Measurements from ENCODE around the gene CCDC66.
"Not testable (repeated sequence)": the region's sequence is repeated elsewhere in the genome, so short reads cannot be mapped to it uniquely, and the experiment has no call there.

The CCDC66 gene

GRCh38 chr3:56556908-56557830 lies at the start of gene CCDC66:
Gene CCDC66 (plus strand): TSS chr3:56557175. CDS start chr3:56557243, 68 bp downstream.
- peak; percentile 88 for DNase-seq (ENCODE audit: low read depth)

DNA sequence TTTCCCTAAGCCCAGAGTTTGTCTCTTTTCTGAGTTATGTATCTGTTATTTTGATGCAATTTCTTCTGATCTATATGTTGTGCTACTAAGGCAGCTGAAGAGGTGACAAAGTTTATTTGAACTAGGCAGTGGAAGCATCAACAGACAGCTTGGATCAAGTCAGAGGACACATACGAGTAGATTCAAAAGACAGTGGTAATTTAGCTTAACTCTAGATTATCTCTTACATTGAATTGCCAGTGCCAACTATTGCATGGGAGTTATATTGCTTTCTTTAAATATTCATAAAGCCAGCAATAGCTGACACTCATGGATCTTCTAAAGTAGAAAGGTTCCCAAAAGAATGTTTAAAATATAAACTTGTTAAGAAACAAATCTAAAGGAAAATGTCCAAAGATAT lies 37.3 kb upstream of the CCDC66 start:
- no peak for DNase-seq (ENCODE audit: low read depth)

DNA sequence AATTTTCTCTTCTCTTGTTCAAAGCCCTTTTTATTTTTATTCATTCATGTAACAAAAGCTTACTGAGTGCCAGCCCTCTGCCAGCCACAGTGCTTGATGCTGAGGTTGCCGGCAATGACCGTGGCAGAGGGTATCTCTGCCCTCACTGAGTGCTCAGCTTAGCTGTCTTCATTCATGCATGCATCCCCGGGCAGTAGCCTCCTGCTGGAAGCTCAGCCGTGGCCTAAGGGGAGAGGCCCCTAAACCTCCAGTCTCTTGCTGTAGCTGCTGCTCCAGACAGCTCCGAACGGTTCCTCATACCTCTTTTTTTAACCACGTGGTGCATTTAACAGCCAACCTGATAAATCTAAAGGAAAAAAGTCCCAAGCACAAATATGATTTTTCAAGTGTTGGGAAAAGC lies 34.6 kb upstream of the CCDC66 start:
- no peak for DNase-seq (ENCODE audit: low read depth)

- DNase-seq (ENCODE audit: low read depth) = no peak
Observed at GRCh38 chr3:56525291-56525690, 31.7 kb upstream of the CCDC66 start.

- DNase-seq (ENCODE audit: low read depth) = no peak
Observed at GRCh38 chr3:56536735-56537134, 20.2 kb upstream of the CCDC66 start.

DNA sequence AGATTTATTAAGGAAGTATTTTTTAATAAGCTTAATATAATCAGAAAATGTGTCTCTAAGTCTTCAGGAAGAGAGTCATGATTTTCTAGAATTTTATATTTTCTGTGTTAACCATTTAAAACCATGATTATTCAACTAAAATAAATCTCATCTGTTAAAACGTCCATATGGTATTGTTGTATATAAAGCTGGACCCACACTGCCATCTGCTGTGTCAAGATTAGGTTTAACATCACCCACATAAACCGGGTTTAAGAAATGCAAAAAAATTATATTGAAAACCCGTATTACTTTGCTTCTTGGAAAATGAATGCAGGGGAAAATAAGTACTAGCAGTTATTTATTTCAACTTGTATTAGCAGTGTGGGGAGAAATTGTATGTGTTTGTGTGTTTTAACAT lies 9.5 kb upstream of the CCDC66 start:
- no peak for DNase-seq (ENCODE audit: low read depth)

DNA sequence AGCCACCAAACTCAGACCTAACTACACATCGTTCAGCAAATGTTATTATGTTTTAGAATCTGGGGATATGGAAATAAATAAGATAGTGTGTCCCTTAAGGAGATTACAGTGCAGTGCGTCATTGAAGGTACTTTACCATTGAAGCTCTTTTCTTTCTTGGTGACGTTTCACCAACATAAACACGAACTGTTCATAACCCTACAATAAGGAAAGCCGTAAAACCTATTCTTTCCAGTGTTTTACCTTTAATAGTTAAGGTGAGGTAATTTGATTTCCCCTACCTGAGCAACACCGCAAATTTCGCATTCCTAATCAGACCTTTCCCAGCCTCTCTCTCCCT lies 826 bp downstream of the CCDC66 start:
- no peak for DNase-seq (ENCODE audit: low read depth)

- no peak for DNase-seq (ENCODE audit: low read depth)
Observed at GRCh38 chr3:56573501-56573900, 16.5 kb downstream of the CCDC66 start.

GRCh38 chr3:56581941-56582340 lies 25.0 kb downstream of the CCDC66 start:
- DNase-seq (ENCODE audit: low read depth) = not testable (repeated sequence)

- DNase-seq (ENCODE audit: low read depth) = not testable (repeated sequence)
Observed at GRCh38 chr3:56584275-56584674, 27.3 kb downstream of the CCDC66 start.

DNA sequence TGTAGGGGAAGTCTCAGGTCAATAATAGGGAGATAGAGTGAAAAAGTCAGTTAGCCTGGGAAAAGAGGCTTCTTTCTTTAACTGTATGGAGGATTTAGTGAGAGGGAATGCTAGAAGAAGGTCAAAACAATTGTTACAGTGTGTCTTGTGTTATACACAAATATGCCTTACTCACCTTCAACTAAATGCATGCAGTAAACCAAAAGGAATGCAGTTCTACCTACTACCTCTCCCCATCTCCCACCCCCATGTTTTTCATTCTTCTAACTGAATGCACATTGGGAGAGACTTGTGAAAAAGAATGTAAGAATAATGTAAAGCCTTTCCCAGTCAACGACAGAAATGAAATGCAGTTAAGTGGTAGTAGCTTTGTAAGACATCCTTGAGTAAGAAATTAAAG lies 33.8 kb downstream of the CCDC66 start:
- DNase-seq (ENCODE audit: low read depth) = no peak

DNA sequence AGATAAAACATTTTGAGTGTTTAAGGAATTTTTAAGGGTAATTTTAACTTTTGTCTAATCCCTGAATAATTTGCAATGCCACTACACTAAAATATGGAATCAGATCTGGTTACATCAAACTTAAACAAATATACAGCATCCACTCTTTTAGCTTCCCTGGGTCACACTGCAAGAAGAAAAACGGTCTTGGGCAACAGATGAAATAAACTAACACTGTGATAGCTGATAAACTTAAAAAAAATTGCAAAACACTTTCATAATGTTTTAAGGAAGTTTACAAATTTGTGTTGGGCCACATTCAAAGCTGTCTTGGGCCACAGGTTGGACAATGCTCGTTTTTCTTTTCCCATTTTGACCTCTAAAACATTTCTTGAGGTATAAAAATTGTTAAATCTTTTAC lies 34.3 kb downstream of the CCDC66 start:
- DNase-seq (ENCODE audit: low read depth) = no peak

DNA sequence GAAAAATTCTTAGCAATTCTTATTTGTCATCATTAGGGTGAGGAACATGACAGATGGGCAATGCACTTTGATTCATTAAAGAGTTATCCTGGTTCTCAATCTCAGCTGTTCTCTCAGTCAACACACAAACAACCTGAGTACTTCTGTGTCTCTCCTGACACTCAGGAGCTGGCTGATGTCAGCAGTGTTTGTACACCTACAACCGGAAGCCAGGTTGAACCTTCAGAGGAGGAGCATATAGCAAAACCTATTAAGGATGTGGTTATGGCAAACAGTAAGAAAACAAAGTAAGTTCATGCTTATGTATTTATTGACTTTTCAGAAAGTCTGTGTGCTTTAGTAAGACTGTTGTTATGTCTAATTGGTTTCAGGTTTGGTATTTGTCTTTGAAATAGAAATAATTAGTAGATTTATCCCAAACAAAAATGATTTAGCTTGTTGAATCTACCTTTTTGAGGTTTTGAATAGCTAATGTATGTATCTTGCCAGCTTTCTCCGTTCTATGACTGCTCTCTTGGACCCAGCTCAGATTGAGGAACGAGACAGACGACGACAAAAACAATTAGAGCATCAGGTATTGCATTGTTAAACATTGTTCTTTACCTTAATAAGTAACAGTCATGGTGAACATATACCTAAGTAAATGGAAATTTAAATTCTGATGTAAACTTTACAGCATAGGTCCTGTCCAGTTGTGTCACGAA lies 36.6 kb downstream of the CCDC66 start:
- no peak for DNase-seq (ENCODE audit: low read depth)

- DNase-seq (ENCODE audit: low read depth) = no peak
Observed at GRCh38 chr3:56595975-56596840, 39.2 kb downstream of the CCDC66 start.

- not testable (repeated sequence) for DNase-seq (ENCODE audit: low read depth)
Observed at GRCh38 chr3:56608479-56608878, 51.5 kb downstream of the CCDC66 start.

DNA sequence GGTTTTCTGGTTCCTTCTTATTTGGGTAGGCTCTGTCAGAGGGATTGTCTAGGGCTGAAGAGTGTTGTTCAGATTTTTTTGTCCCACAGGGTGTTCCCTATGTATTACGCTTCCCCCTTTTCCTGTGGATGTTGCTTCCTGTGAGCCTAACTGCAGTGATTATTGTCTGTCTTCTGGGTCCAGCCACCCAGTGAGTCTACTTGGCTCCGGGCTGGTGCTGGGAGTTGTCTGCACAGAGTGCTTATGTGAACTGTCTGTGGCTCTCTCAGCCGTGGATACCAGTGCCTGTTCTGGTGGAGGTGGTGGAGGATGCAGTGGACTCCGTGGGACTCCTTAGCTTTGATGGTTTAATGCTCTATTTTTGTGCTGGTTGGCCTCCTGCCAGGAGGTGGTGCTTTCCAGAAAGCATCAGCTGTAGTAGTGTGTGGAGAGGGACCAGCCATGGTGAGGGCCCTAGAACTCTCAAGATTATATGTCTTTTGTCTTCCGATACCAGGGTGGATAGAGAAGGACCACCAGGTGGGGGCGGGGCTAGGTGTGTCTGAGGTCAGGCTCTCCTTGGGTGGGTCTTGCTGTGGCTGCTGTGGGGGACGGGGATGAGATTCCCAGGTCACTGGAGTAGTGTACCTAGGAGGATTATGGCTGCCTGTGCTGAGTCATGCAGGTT lies 53.8 kb downstream of the CCDC66 start:
- DNase-seq (ENCODE audit: low read depth) = no peak

- no peak for DNase-seq (ENCODE audit: low read depth)
Observed at GRCh38 chr3:56611364-56611763, 54.4 kb downstream of the CCDC66 start.

GRCh38 chr3:56612146-56612545 lies 55.2 kb downstream of the CCDC66 start:
- DNase-seq (ENCODE audit: low read depth) = no peak

DNA sequence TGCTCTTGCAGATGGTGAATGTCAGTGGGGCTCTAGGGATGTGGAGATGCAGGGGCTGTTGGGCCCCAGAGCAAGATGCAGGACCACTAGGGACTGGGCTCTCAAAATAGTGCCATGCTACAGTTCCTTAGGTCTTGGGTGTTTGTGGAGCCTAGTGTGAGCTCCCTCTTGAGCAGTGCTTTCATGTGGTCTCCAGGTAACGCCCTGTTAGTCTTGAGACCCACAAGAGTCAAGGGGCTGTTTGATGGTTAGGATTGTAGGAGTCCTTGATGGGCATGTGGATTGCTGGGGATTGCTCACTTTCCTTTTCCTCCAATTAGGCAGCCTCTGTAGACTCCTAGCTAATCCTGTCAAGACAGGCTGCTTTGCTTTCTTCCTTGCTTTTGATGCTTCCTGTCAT lies 56.0 kb downstream of the CCDC66 start:
- no peak for DNase-seq (ENCODE audit: low read depth)

GRCh38 chr3:56616478-56617006 lies 59.6 kb downstream of the CCDC66 start:
- DNase-seq (ENCODE audit: low read depth) = no peak

DNA sequence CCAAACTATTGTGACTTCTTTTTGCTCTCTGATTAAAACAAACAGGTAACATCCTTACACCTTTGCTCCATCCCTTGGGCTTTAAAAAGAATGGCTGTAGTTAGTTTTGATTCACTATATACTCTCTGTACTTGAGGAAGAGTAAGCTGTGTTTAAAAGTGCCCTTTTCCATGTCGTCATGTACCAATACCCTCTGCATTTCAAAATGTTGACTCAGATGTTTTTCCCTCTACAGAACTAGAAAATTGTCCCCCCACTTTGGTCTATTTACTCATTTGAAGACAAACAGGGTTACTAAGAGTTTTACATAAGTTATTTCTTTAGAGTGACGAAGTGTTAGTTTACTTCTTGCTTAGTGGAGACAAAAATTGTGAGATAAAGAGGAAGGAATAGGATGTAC lies 63.4 kb downstream of the CCDC66 start:
- DNase-seq (ENCODE audit: low read depth) = no peak

GRCh38 chr3:56621681-56622080 lies 64.7 kb downstream of the CCDC66 start:
- no peak for DNase-seq (ENCODE audit: low read depth)

Data from activated T-helper 9 cell treated with anti-CD3 and anti-CD28 coated beads, Interleukin-2, amount 50 U/mL, for 16 hours (primary cell).